GM21786 (cell line): ENCODE results near the gene ZIK1.

ENCODE experiments used
- ATAC-seq: cut with Tn5 transposase; IDR thresholded peaks from one replicate; pipeline ENCODE4 v1.9.1; 2021; ENCODE audit not compliant: unreplicated experiment

Gene ZIK1

DNA sequence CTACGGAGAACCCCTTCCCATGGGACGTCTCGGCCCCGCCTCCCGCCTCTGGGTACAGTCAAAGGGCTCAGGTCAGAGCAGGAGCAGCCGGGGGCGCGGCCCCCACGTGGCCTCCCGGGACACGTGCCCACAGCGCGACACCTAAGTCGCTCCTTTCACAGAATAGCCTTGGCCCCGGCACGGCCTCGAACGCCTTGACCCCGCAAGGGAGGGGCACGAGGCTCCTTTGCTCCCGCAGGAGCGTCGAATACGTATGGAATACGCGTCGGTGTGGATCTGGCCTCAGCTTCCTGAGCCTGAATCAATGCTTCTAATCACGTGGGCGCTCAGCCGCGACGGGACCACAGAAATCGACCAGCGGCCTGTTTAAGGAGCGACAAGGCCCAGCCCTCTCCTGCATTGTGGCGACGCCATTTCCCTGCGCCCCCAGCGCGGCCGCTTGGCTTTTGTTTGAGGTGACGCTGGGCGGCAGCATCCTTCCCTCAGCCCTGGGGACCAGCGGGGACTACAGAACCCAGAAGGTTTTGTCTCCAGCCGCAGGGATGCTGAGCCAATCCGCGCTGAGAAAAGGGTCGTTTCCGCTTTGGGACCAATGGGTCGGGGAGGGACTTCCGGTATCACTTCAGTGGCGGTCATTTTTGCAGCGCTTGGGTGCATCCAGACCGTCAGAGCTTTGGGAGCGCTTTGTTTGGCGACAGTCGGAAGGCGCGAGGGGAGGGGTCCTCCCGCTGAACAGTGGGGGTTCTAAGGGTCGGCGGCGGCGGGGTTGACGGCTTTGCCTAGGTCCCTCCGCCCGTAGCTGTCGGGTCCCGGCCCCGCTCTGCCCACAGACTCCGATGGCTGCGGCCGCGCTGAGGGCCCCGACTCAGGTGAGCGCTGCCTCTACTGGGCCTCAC is at the start of gene ZIK1:
ZIK1 (plus strand) TSS at position 625 of the 896 bp plus-strand sequence; CDS start at position 837, 212 bp downstream.
- peak; percentile 87 for ATAC-seq

DNA sequence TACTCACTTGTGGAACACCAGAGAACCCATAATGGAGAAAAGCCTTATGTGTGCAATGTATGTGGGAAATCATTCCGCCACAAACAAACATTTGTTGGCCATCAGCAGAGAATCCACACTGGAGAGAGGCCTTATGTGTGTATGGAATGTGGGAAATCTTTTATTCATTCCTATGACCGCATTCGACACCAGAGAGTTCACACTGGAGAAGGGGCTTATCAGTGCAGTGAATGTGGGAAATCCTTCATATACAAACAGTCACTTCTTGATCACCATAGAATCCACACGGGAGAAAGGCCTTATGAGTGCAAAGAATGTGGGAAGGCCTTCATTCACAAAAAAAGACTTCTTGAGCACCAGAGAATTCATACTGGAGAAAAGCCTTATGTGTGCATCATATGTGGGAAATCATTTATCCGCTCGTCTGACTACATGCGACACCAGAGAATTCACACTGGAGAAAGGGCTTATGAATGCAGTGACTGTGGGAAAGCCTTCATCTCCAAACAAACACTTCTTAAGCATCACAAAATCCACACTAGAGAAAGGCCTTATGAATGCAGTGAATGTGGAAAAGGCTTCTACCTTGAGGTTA is 45.9 kb upstream of the ZIK1 start:
- ATAC-seq: no peak

DNA sequence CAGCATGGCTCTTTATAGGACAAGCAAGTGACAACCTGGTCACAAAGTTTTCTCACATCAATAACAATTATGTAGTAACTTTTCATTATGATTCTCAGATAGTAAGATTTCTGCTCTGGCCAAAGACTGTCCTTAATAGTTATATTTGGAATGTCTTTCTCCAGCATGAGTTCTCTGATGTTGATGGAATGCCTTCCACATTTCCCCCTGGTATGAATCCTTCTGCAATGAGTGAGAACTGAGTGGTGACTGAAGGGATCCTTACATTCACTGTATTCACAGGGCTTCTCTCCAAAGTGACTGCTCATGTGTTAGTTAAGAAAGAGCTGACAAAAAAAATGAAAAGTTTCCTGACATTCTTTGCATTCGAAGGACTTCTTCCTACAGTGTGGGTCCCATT is 37.4 kb upstream of the ZIK1 start:
- ATAC-seq: no peak

DNA sequence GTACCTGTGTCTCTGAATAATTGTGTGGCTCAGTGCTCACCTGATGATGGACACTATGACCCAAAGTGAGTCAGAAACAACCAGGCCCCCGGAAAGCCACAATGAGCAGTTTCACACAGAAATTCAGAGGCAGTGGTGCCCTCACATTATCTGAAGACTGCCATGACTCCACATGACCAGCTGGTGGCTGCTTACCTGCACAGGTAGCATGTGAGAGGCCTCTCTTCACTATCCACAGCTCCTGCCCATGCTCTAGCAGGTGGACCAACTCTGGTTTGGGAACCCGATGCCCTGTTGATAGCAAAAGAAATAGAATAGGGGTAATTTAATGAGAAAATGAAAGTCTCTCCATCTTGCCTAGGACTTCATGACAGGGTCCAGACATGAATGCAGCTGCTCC is 31.5 kb upstream of the ZIK1 start:
- no peak for ATAC-seq

DNA sequence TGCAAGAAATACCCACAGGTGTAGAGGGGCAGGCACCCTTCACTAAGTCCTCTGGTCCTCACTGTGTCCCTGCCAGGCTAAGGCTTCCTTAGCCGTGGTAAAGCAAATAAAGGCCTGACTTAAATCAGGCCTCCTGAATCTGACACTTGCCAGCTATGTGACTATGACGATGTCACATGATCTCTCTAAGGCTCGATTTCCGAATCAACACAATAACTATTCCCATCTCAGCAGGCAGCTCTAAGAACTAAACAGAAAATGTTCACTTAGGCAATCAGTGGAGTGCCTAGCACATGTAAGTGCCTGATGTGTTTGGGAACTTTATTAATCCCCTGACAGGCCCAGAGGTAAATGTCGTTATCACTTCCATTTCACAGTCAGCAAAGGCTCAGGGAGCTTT is 26.3 kb upstream of the ZIK1 start:
- ATAC-seq: no peak

DNA sequence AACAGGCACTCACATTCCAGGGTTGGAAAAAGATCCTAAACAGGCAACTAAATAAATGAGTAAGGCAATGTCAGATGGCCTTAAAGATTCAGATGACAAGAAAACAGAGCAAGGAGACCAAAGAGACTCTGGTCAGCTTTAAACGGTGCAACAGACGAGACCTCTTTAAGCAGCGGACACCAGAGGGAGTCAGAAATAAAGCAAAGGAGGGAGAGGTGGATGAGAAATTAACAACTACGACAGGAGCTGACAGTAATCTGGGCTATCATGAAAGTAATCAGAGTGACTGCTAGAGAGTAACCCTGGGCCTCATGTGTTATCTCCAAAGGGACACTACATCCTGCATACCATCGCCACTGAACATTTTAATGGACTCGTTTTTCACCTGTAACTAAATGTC is 25.4 kb upstream of the ZIK1 start:
- ATAC-seq: no peak

DNA sequence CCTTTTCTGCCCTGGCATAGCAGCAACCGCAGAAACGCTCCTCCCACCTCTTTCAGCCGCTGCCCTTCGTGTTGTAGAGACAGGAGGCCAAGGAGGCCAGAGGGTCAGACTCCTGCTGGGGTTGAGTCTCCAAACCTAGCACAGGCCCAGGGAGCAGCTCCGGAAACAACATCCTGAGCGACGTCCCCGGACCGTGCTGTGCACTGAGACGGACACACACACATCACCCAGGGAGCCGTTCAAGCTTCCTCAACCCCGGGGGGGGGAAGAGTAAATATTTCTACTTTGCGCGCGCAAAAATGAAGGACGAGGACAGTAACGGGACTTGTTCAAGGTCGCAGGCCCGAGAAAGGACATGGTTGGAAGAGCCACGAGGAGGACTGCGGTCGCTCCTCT is 24.9 kb upstream of the ZIK1 start:
- no peak for ATAC-seq

DNA sequence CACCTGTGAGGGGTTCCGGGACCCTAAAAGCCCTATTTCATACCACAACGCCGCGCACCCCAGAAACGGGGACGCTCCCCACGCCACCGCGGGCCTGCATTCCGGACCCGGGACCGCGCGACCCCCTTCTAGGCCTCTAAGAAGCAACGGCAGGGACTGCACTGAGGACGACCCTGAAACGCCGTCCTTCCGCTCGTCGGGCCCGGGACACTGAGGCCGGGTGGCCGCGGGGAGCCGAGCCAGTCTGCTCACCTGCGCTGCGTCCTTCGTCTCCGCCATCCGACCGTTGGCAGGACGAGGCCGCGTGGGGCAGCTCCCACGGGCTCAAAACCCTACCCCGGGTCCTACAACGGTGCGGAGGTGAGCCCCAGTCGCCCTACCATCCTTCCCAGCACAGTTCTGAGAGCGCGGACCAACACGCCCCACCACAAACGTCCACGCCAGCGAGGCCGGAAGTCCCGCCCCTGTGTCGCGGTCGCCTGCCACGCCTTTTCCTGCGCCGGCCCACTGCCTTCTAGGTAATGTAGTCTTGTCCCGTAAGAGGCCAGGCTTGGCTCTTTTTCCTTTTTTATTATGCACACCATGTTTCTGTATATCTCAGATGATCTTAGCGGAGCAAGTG is 24.4 kb upstream of the ZIK1 start, which contains the start of gene ZNF550:
ZNF550 (minus strand) TSS at position 460 of the 622 bp plus-strand sequence; CDS start at position 279, 181 bp downstream.
- peak; percentile 98 for ATAC-seq

DNA sequence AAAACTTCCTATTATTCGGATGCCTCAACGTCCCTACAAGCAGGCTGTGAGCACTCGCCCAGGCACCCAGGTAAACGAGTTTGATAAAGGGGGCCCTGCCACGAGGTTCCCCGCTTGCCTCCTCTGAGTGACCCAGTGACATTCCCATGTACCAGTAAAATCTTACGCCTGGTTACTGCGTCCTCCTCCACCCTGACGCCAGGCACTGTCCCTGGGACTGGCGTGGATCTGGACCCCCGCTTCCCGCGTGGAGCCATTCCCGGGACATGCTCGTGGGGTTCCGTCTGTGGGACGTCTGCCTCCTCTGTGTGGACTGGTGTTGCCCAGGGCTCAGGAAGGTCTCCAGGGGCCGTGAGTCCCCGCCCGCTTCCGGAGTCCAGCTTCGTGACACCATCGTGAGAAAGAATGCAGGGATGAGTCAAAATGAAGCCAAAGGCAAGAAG is 23.9 kb upstream of the ZIK1 start:
- peak; percentile 18 for ATAC-seq

DNA sequence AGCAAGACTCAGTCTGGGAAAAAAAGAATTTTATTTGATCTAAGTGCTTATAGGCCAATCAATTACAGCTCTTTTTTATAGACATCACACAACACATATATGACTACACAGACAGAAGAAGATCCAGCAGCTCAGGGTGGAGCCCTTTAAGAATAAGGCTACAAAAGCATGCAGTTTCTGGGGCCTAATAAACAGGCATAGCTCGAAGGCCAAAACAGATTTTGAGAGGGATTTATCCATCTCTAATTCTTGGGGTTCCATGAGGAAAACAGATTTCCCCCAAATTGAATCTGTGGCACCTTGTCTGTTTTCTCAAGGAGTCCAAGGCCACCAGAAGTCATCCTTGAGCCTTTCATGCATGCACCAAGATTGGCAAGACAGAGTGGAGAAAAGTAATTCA is 20.4 kb upstream of the ZIK1 start:
- no peak for ATAC-seq

DNA sequence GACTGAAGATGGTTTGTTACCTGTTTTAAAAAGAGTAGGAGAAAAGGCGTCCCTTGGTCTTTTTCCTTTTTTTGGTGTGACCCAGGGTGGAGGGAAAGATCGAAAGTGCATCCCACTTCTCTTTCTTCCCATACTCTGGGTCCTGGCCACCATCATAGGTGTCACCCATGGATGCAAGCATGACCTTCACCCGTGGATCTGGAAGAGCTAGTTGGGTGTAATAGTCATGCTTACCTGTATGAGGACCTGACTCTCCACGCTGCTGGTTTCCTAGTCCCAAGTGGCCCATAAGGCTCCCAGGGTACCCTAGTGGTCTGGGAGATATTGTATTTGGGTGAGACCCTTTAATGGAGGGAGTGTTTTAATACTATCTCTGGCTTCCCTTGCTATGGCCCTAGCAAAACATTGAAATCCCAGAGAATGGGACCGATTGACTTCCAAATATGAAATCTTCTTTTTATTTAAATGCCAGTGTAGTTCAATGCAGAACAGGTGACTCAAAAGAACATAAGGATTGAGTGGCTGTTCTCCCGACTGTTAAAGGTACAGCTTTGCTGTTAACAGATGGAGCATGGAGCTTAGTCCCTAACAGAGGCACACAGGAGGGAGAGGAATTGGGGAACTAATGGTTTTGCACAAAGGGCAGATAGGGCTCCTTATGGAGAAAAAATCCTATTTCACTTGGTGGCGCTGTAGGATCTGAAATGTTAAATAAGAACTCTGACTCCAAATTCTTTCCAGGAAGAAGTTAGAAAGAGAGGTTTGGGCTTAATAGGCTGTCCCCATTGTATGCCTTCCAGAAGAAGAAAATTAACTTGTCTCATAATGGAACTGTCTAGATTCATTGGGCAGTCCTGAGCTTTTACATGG is 17.3 kb upstream of the ZIK1 start:
- ATAC-seq: no peak

DNA sequence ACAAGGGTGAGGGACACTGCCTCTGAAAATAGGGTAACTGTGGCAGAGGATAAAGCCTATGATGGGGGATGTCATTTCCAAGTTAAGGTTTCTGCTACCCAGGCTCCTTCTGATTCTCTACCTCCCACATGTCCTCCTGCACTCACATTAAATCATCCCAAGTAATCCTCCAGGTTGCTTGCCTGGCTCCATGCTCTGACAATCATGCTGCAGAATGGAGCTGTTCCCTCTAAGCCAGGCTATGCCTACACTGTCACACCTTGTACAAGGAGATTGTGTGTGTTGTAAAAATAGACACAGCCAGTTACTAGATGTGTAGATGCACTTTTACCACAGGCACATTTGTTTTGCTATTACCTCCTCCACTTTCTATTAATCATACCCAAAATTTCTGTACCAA is 13.2 kb upstream of the ZIK1 start:
- no peak for ATAC-seq

DNA sequence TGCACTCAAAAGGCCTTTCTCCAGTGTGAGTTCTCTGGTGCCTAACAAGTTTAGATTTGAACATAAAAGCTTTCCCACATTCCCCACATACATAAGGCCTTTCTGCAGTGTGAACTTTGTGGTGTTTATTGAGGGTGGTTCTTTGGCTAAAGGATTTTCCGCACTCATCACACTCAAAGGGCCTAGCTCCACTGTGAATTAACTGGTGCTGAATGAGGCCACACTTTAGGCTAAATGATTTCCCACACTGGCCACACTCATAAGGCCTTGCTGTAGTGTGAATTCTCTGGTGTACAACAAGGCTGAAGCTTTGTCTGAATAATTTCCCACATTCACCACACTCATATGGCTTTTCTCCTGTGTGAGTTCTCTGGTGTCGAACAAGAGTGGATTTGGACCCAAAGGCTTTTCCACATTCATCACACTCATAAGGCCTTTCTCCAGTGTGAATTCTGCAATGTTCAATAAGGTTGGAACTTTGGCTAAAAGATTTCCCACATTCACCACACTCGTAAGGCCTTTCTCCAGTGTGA is 11.5 kb upstream of the ZIK1 start:
- no peak for ATAC-seq

DNA sequence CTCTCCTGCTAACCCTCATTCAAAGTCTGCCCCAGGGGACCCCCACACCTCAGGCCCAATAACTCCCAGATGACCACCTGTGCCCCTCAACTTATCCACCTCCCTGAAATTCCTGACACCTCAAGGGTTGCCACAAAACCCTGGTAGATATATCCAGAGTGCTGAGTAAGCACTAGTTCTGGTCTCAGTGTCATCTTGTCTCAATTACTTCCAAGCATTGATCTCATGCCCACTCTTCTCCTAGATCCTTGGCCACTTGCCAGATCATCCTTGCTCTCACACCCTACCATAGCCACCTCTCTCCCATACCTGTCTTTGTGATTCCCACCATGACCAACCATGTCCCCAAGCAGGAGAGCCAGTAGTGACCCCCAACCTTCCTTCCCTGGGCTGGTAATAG is 7.3 kb upstream of the ZIK1 start:
- ATAC-seq: no peak

DNA sequence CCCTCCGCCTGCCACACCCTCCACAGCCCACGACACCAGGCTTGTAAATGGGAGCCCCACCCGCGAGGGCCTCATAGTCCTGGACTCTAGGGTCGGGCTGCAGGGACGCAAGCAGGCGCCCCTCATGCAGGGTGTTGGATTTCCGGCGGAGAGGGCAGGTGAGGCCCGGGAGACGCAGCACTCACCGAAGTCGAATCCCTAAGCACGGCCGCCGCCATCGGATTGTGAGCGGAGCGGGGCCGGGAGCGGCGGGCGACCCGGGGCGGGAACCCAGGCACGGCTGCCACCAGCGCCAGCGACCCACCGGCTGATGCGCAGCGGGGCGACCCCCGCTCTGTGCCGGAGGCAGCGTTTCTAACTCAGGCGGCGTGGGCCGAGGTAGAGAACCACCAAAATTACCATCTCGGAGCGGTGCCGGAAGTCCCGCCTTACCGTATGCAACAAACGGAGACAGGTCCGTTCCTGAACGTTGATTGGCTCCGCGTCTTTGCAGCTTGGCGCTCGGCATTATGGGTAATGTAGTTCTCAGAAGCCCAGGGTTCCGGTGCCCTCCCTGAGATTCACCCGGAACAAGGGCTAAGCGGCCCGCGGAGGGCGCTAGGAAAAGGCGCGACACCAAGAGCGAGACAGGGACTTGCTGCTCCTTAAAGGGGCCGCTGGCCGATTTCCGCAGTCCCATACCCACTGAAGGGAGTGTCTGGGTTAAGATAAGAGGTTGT is 5.3 kb upstream of the ZIK1 start, which contains the start of gene ZNF416:
ZNF416 (minus strand) TSS at position 425 of the 719 bp plus-strand sequence; CDS start at position 218, 207 bp downstream.
- peak; percentile 89 for ATAC-seq

DNA sequence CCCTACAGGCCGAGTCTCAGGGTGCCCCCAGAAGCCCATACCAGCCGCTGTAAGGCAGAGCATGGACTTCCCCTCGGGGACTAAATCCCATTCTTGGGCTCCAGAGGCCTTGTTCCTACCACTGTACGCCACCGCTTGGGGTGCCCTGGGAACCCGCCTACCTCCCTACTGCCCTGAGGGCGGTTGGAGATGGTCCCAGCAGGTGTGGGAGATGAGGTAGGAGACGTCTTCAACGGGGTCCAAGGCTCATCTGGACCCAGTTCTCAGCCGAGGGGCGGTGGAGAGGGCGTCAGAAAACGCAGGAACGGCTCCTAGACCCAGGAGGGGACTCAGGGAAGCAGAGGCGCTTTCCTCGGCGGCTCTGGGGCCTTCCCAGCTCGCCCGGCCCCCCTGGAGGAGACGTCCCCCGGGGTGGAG is 833 bp upstream of the ZIK1 start:
- ATAC-seq: no peak

DNA sequence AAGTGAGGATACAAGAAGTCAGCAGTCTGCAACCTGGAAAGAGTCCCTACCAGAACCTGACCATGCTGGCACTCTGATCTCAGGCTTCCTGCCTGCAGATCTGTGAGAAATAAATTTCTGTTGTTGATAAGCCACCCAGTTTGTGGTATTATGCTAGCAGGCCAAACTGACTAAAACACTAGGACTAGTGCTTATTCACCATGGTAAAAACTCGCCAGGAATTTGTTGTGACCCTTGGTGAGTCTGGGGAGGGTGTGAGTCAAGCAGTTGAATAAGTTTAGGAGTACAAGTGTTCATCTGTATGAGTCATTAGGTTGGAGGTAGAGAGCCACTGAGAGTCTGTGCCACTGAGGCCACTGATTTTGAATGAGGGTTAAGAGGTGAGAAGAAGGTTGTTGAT is 3.6 kb downstream of the ZIK1 start:
- no peak for ATAC-seq

DNA sequence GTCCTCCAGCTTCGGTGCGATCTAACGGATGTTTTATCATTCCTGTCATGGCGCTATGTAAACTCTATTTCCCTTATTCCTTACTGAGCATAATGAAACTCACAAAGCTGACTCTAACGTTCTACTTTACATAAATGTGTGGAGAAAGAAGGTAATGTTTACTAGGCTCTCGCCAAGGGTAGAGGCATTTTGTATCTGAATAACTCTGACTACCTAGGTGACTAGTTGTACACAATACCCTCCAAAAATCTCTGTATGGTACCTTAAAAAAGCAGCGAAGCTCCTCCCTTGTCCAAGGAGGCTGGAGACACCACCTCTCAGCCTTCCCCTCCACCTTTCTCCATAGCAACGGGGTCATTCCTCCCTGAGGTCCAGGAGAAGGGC is 15.4 kb downstream of the ZIK1 start:
- ATAC-seq: peak; percentile 13

DNA sequence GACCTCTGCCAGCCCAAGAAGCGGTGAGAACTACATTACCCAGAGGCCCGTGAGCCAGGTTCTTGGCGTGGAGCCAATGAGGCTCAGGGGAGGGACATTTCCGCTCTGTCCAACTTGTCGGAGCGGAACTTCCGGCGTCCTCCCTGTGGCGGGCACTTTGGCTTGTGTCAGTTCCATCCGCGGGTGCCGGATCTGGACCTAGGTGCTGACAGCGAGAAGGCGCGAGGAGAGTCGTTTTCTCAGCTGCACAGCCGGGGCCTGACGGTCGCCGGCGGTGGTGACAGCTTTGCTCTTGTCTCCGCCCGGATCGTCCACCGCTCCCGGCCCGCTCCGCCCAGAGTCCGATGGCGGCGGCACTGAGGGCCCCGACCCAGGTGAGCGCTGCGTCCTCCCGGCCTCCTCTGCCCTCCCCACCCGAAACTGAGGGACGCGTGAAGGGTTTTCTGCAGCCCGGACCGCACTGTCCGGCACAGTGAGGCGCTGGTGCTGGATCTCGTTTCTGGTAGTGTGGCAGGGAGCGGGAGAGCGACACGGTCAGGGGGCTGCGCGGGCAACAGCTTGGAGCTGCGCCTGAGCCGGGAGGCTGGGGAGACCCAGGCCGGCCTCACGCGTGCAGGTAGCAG is 15.9 kb downstream of the ZIK1 start, which contains the start of gene ZNF530:
ZNF530 (plus strand) TSS at position 125 of the 623 bp plus-strand sequence. CDS start 4,461 bp downstream, outside the sequence.
- ATAC-seq: peak; percentile 96
